ENCODE data around the gene TUBB3.

The TUBB3 gene

GRCh38 chr16:89938175-89938885, 15.2 kb downstream of the TUBB3 start:
- DNase-seq (ENCODE audit: low read depth): no peak

GRCh38 chr16:89944773-89945172, 21.6 kb downstream of the TUBB3 start:
- no peak for DNase-seq (ENCODE audit: low read depth)

GRCh38 chr16:89945654-89946053, 22.5 kb downstream of the TUBB3 start:
- DNase-seq (ENCODE audit: low read depth): no peak

GRCh38 chr16:89946515-89946914, 23.4 kb downstream of the TUBB3 start:
- DNase-seq (ENCODE audit: low read depth): no peak

GRCh38 chr16:89949121-89949742, 26.1 kb downstream of the TUBB3 start:
- DNase-seq (ENCODE audit: low read depth): no peak

GRCh38 chr16:89949756-89950155, 26.6 kb downstream of the TUBB3 start:
- DNase-seq (ENCODE audit: low read depth): no peak

GRCh38 chr16:89951509-89951908, 28.4 kb downstream of the TUBB3 start:
- DNase-seq (ENCODE audit: low read depth): no peak

- DNase-seq (ENCODE audit: low read depth): no peak
Measured at GRCh38 chr16:89952049-89952448, 28.9 kb downstream of the TUBB3 start.

- DNase-seq (ENCODE audit: low read depth): no peak
Measured at GRCh38 chr16:89952551-89952950, 29.4 kb downstream of the TUBB3 start.

- DNase-seq (ENCODE audit: low read depth): no peak
Measured at GRCh38 chr16:89953671-89954406, 30.7 kb downstream of the TUBB3 start.

- DNase-seq (ENCODE audit: low read depth): no peak
Measured at GRCh38 chr16:89954462-89954861, 31.3 kb downstream of the TUBB3 start.

GRCh38 chr16:89955001-89955685, 32.0 kb downstream of the TUBB3 start:
- no peak for DNase-seq (ENCODE audit: low read depth)

- no peak for DNase-seq (ENCODE audit: low read depth)
Measured at GRCh38 chr16:89956505-89957215, 33.5 kb downstream of the TUBB3 start.

- DNase-seq (ENCODE audit: low read depth): no peak
Measured at GRCh38 chr16:89957216-89957785, 34.2 kb downstream of the TUBB3 start.

- DNase-seq (ENCODE audit: low read depth): no peak
Measured at GRCh38 chr16:89958068-89958467, 34.9 kb downstream of the TUBB3 start.

GRCh38 chr16:89958596-89958995, 35.5 kb downstream of the TUBB3 start:
- DNase-seq (ENCODE audit: low read depth): no peak

- no peak for DNase-seq (ENCODE audit: low read depth)
Measured at GRCh38 chr16:89960966-89961365, 37.8 kb downstream of the TUBB3 start.

GRCh38 chr16:89961920-89962319, 38.8 kb downstream of the TUBB3 start:
- no peak for DNase-seq (ENCODE audit: low read depth)

GRCh38 chr16:89962754-89963498, 39.8 kb downstream of the TUBB3 start:
- DNase-seq (ENCODE audit: low read depth): no peak

GRCh38 chr16:89964201-89964600, 41.1 kb downstream of the TUBB3 start:
- DNase-seq (ENCODE audit: low read depth): no peak
